Measurements from ENCODE around the gene SYNRG.
A peak's percentile ranks its signal among the peaks of the same experiment; 100 is the strongest.
"Not testable (repeated sequence)": the region's sequence is repeated elsewhere in the genome, so short reads cannot be mapped to it uniquely, and the experiment has no call there.

SYNRG gene

DNA sequence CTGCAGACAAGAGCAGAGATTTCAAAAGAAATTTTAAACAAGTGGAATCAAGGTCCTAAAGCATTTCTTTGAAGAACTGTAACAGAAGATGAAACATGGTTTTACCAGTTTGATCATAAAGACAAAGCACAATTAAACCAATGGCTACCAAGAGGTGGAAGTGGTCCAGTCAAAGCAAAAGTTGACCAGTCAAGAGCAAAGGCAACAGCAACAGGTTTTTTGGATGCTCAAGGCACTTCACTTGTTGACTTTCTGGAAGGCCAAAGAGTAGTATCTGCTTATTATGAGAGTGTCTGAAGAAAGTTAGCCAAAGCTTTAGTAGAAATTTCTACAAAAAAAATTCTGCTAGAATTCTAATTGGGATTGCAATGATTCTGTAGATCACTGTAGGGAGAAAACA lies 28.7 kb upstream of the SYNRG start:
- Histone ChIP-seq H3K4me3 (ENCODE audit: low read length) (no peak overlapping the region), H3K9me3 (ENCODE audit: control insufficient read depth, insufficient read depth, low read length) (no peaks in the 10 kb centered on the region), H3K36me3 (ENCODE audit: control insufficient read depth, insufficient read depth, low read length) (peaks cover 3% of the 10 kb centered on the region; the same call in 1 of the 2 replicates), H3K27me3 (ENCODE audit: control insufficient read depth, insufficient read depth, low read length) (no peaks in the 10 kb centered on the region), H3K4me1 (ENCODE audit: control insufficient read depth, insufficient read depth, low read length) (no peaks in the 10 kb centered on the region), H3K27ac (ENCODE audit: low read length) (no peak overlapping the region)
- no peak for DNase-seq (ENCODE audit: low read depth, low spot score)

DNA sequence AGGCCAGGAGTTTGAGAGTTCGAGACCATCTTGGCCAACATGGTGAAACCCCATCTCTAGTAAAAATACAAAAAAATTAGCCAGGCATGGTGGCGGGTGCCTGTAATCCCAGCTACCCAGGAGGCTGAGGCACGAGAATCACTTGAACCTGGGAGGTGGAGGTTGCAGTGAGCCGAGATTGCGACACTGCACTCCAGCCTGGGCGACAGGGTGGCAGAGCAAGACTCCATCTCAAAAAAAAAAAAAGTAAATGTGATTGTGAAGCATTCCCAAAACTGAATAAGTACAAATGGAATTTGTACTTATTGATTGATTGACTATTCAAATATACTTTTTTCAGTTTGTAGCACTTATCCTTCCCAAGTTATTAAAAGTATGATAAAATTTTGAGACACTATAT lies 7.2 kb upstream of the SYNRG start:
- WGBS (ENCODE audit: insufficient coverage, insufficient read length), result no CpG with 5 or more reads among the region's 6 CpGs

DNA sequence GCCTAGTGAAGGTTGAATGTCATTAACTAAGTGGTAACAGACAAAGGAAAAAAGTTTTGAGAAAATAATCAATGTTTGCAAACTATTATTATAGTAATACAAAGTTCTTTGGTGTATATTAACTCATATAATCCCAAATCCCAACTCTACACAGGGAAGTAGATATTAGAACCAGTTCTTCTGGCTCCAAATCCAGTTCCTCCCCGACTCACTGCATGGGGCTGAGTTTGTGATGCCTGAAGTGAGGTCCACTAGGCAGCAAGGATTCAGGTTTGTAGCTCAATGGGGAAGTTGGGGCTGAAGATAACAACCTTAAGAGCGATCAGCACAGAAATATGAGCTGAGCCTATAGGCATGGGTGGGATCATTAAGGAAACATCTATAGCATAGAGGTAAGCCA lies 5.6 kb upstream of the SYNRG start:
- Histone ChIP-seq H3K27me3 (ENCODE audit: control insufficient read depth, insufficient read depth, low read length) (no peaks in the 10 kb centered on the region), H3K27ac (ENCODE audit: low read length) (no peak overlapping the region), H3K4me1 (ENCODE audit: control insufficient read depth, insufficient read depth, low read length) (no peaks in the 10 kb centered on the region), H3K4me3 (ENCODE audit: low read length) (no peak overlapping the region), H3K9me3 (ENCODE audit: control insufficient read depth, insufficient read depth, low read length) (no peaks in the 10 kb centered on the region), H3K36me3 (ENCODE audit: control insufficient read depth, insufficient read depth, low read length) (peaks cover 5% of the 10 kb centered on the region; the same call in 1 of the 2 replicates)
- WGBS (ENCODE audit: insufficient coverage, insufficient read length), result no CpG with 5 or more reads among the region's 2 CpGs
- DNase-seq (ENCODE audit: low read depth, low spot score), result no peak

More for the DNA sequence above, 7.2 kb upstream of the SYNRG start:
- H3K4me3 ChIP-seq (ENCODE audit: low read length); H3K27ac ChIP-seq (ENCODE audit: low read length); H3K4me1 ChIP-seq (ENCODE audit: control insufficient read depth, insufficient read depth, low read length); H3K9me3 ChIP-seq (ENCODE audit: control insufficient read depth, insufficient read depth, low read length); H3K36me3 ChIP-seq (ENCODE audit: control insufficient read depth, insufficient read depth, low read length); H3K27me3 ChIP-seq (ENCODE audit: control insufficient read depth, insufficient read depth, low read length); DNase-seq (ENCODE audit: low read depth, low spot score): not testable (repeated sequence)

DNA sequence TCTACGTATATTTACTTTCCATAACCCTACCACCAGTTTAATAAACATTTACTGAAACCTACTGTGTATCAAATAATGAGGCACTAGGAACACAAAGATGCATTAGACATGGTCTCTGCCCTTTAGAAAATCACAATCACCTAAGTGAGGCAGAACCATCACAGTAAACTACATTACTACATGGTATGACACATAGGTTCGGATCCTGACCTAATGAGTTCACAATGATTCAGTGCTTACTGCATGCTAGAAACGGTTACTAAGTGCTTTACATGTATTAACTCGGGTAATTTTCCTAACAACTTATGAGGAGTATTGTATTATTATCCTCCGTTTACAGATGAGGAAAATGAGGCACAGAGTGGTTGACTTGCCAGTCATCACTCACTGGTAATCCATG lies 5.2 kb upstream of the SYNRG start:
- no peak for DNase-seq (ENCODE audit: low read depth, low spot score)
- Histone ChIP-seq H3K27me3 (ENCODE audit: control insufficient read depth, insufficient read depth, low read length) (no peaks in the 10 kb centered on the region), H3K27ac (ENCODE audit: low read length) (no peak overlapping the region), H3K4me3 (ENCODE audit: low read length) (no peak overlapping the region), H3K36me3 (ENCODE audit: control insufficient read depth, insufficient read depth, low read length) (peaks cover 5% of the 10 kb centered on the region; the same call in 1 of the 2 replicates), H3K9me3 (ENCODE audit: control insufficient read depth, insufficient read depth, low read length) (no peaks in the 10 kb centered on the region), H3K4me1 (ENCODE audit: control insufficient read depth, insufficient read depth, low read length) (no peaks in the 10 kb centered on the region)
- 100% methylated on average over 1 of the region's 5 CpGs for WGBS (ENCODE audit: insufficient coverage, insufficient read length)

DNA sequence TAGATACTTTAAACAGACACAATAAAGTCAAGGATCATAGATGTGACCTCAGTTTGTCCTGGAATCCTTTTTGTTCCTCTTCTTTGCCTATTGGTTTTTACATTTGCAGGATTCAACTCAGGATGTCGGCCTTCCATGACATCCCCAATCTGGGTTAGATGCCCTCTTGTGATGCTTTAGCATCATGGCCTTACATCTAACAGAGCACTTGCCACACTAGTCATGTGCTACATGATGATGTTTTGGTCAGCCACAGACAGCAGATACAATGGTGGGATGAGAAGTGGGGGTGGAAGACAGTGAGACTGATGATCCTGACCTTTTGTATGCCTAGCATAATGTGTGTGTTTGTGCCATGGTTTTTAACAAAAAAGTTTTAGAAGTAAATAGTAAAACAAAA lies 1.8 kb upstream of the SYNRG start:
- Histone ChIP-seq H3K4me1 (ENCODE audit: control insufficient read depth, insufficient read depth, low read length) (no peaks in the 10 kb centered on the region), H3K36me3 (ENCODE audit: control insufficient read depth, insufficient read depth, low read length) (peaks cover 5% of the 10 kb centered on the region; the same call in 1 of the 2 replicates), H3K27ac (ENCODE audit: low read length) (no peak overlapping the region), H3K27me3 (ENCODE audit: control insufficient read depth, insufficient read depth, low read length) (no peaks in the 10 kb centered on the region), H3K4me3 (ENCODE audit: low read length) (no peak overlapping the region), H3K9me3 (ENCODE audit: control insufficient read depth, insufficient read depth, low read length) (no peaks in the 10 kb centered on the region)
- DNase-seq (ENCODE audit: low read depth, low spot score), result no peak
- WGBS (ENCODE audit: insufficient coverage, insufficient read length), result no CpG with 5 or more reads among the region's 1 CpG

DNA sequence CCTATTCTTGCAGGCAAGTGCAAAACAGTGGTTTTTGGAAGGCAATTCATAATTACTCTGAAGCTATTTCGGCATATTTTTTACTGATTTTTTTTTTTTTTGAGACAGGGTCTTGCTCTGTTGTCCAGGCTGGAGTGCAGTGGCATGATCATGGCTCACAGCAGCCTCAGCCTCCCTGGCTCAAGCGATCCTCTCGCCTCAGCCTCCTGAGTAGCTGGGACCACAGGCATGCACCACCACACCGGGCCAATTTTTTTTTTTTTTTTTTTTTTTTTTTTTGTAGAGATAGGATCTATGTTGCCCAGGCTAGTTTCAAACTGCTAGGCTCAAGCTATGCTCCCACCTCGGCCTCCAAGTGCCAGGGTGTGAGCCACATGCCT lies 813 bp upstream of the SYNRG start:
- H3K36me3 ChIP-seq (ENCODE audit: control insufficient read depth, insufficient read depth, low read length); H3K4me1 ChIP-seq (ENCODE audit: control insufficient read depth, insufficient read depth, low read length); DNase-seq (ENCODE audit: low read depth, low spot score); H3K4me3 ChIP-seq (ENCODE audit: low read length); H3K27ac ChIP-seq (ENCODE audit: low read length); H3K27me3 ChIP-seq (ENCODE audit: control insufficient read depth, insufficient read depth, low read length); H3K9me3 ChIP-seq (ENCODE audit: control insufficient read depth, insufficient read depth, low read length): not testable (repeated sequence)
- no CpG with 5 or more reads among the region's 5 CpGs for WGBS (ENCODE audit: insufficient coverage, insufficient read length)

DNA sequence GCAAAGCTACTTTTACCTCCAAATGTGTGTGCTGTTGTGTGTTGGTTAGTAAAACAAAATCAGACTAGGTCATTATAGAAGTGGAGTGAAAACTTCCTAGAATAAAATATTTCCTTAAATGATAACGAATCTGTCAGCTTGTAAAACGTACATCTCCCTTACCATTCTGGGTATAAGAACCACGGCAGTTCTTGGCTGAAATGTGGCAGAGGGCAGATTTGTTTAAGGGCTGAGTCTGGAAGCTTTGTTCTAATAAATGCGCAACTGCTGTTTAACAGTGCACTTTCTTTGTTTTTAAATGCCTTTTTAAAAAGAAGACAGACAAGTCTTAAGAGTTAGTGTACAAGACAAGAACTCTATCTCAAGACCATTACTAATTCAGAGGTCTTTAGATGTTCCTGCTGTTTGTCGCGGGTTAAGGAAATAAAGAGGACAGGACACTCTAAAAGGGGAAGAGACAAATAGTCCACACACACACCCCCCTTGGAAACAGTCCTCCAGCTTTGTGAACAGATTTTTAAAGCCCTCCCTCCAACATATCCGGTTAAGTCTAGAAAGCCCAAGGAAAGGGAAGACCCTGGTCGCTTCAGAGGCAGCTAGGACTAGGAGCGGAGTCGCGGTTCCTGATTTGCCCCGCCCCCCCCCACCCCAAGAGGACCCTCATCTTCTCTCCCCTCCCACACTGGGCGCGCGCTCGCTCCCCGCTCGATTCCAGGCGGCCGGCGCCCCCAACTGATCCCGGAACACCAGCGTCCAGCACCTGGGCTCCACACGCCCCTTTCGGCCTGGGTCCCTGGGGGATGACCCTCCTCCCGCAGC lies 658 bp downstream of the SYNRG start:
- no peaks in the 10 kb centered on the region for H3K27me3 ChIP-seq (ENCODE audit: control insufficient read depth, insufficient read depth, low read length)

DNA sequence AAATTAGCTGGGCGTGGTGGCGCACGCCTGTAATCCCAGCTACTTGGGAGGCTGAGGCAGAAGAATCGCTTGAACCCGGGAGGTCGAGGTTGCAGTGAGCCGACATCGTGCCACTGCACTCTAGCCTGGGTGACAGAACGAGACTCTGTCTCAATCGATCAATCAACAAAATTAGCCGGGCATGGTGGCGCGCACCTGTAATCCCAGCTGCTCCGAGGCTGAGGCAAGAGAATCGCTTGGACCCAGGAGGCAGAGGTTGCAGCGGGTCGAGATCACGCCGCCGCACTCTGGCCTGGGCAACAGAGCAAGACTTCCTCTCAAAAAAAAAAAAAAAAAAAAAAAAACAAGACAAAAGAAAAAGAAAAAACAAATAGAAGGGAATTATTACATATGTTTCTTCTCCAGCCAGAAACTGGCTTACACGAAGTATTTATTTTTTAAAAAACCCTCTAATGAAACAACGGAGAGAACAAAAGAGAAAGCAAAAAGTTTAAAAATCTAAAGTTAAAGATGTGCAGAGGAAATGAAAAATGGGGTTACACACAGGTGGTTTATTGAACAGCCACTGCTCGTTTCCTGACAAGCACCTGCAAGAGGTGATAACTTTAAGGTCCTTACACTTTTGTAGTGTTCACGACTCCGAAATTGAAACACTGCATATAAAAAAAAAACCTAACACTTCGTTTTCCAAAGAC lies 1.4 kb downstream of the SYNRG start:
- H3K27ac ChIP-seq (ENCODE audit: low read length), result no peak overlapping the region
- H3K4me1 ChIP-seq (ENCODE audit: control insufficient read depth, insufficient read depth, low read length), result no peaks in the 10 kb centered on the region
- no peak overlapping the region; the same call in 1 of the 2 replicates for H3K4me3 ChIP-seq (ENCODE audit: low read length)
- no CpG with 5 or more reads among the region's 26 CpGs for WGBS (ENCODE audit: insufficient coverage, insufficient read length)
- DNase-seq (ENCODE audit: low read depth, low spot score), result no peak
- peaks cover 3% of the 10 kb centered on the region; the same call in 1 of the 2 replicates for H3K36me3 ChIP-seq (ENCODE audit: control insufficient read depth, insufficient read depth, low read length)
- H3K9me3 ChIP-seq (ENCODE audit: control insufficient read depth, insufficient read depth, low read length), result no peaks in the 10 kb centered on the region
- no peaks in the 10 kb centered on the region for H3K27me3 ChIP-seq (ENCODE audit: control insufficient read depth, insufficient read depth, low read length)

More for the DNA sequence above, 658 bp downstream of the SYNRG start:
- no peaks in the 10 kb centered on the region for H3K4me1 ChIP-seq (ENCODE audit: control insufficient read depth, insufficient read depth, low read length)
- H3K4me3 ChIP-seq (ENCODE audit: low read length), result peak overlapping the region; percentile 81; the same call in 1 of the 2 replicates
- peaks cover 3% of the 10 kb centered on the region; the same call in 1 of the 2 replicates for H3K36me3 ChIP-seq (ENCODE audit: control insufficient read depth, insufficient read depth, low read length)
- WGBS (ENCODE audit: insufficient coverage, insufficient read length), result no CpG with 5 or more reads among the region's 26 CpGs
- no peak overlapping the region for H3K27ac ChIP-seq (ENCODE audit: low read length)
- no peaks in the 10 kb centered on the region for H3K9me3 ChIP-seq (ENCODE audit: control insufficient read depth, insufficient read depth, low read length)
- no peak for DNase-seq (ENCODE audit: low read depth, low spot score)

DNA sequence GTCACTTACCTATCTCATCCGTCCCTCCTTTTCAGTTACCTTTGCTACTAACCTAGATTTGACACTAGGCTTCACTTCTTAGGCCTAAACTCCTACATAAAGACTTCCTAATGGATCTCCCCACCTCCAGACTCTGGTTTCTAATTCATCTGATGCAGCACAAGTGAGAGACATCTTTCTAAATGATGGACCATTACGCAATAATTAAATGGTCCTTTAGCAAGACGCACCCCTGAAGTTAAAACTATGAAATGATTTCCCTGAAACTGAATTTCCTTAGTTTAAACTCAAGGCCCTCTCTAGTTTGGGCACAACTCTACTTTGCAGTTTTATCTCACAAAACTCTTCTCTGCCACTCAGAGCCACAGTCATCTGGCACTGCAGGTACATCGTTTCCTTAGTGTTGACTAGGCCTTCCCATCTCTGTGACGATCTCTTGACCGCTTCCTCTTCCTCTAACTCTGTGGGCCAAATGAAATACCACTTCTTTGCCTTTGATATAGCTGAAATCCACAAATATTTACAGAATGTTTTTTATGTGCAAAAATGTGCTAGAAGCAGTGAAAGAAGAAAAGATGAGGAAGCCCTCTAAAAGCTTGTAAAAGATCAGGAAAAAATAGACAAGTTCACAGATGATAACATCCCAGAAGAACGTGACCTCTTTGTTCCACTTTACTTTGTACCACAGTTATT lies 3.3 kb downstream of the SYNRG start:
- H3K4me1 ChIP-seq (ENCODE audit: control insufficient read depth, insufficient read depth, low read length), result no peaks in the 10 kb centered on the region
- DNase-seq (ENCODE audit: low read depth, low spot score), result no peak
- no peak overlapping the region for H3K27ac ChIP-seq (ENCODE audit: low read length)
- no peaks in the 10 kb centered on the region; the same call in 1 of the 2 replicates for H3K36me3 ChIP-seq (ENCODE audit: control insufficient read depth, insufficient read depth, low read length)
- no peaks in the 10 kb centered on the region for H3K9me3 ChIP-seq (ENCODE audit: control insufficient read depth, insufficient read depth, low read length)
- H3K4me3 ChIP-seq (ENCODE audit: low read length), result no peak overlapping the region
- no peaks in the 10 kb centered on the region for H3K27me3 ChIP-seq (ENCODE audit: control insufficient read depth, insufficient read depth, low read length)
- no CpG with 5 or more reads among the region's 7 CpGs for WGBS (ENCODE audit: insufficient coverage, insufficient read length)

DNA sequence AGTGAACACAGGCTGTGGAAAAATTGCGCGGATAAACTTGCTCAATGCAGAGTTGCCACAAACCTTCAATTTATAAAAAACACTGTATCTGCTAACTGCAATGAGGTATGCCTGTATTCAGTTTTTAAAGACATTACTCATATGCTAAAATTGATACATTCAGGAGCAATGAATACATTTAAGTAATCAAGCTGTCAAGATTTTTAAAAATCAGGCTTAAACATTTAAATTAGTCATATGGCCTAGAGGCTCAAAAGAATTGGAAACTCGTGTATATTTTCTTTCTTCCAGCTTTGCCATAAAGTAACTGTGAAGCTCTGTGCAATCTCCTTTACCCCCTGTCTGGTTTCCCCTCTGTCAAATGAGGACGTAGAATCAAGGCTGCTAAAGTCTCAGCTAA lies 4.1 kb downstream of the SYNRG start:
- Histone ChIP-seq H3K27ac (ENCODE audit: low read length) (no peak overlapping the region), H3K36me3 (ENCODE audit: control insufficient read depth, insufficient read depth, low read length) (no peaks in the 10 kb centered on the region; the same call in 1 of the 2 replicates), H3K27me3 (ENCODE audit: control insufficient read depth, insufficient read depth, low read length) (no peaks in the 10 kb centered on the region), H3K4me3 (ENCODE audit: low read length) (no peak overlapping the region), H3K4me1 (ENCODE audit: control insufficient read depth, insufficient read depth, low read length) (no peaks in the 10 kb centered on the region), H3K9me3 (ENCODE audit: control insufficient read depth, insufficient read depth, low read length) (no peaks in the 10 kb centered on the region)
- no peak for DNase-seq (ENCODE audit: low read depth, low spot score)
- WGBS (ENCODE audit: insufficient coverage, insufficient read length), result no CpG with 5 or more reads among the region's 4 CpGs
